Uterus (tissue), 4 donors: Measurements from ENCODE around the gene TSTD2. TPM values are rescaled to one million over a fixed set of nuclear protein-coding genes. Genes with fewer than 3 reads are reported as not detected.

ENCODE experiments used
- DNase-seq, 2 donors: peaks; one replicate each; pipeline ENCODE4 v3.0.0-alpha.2; 2019 to 2020
- H3K27ac ChIP-seq, 2 donors: fragments of 200-600 bp; sonication (generic); 1 replicate in 1 of 2; 2 replicates in 1 of 2; pipeline ENCODE4 v1.5.1; 2016 to 2018
- H3K27me3 ChIP-seq, 2 donors: fragments of 200-600 bp; sonication (generic); one replicate each; pipeline ENCODE4 v1.5.1; 2018 to 2019; ENCODE audit warnings: control low read depth in 1 of 2
- H3K36me3 ChIP-seq, 2 donors: fragments of 200-600 bp; sonication (generic); one replicate each; pipeline ENCODE4 v1.5.1; 2019; ENCODE audit warnings: control low read depth in 1 of 2
- H3K4me1 ChIP-seq, 2 donors: fragments of 200-600 bp; sonication (generic); one replicate each; pipeline ENCODE4 v1.5.1; 2018 to 2019; ENCODE audit warnings: control low read depth in 1 of 2
- H3K4me3 ChIP-seq, 2 donors: fragments of 200-600 bp; sonication (generic); 1 replicate in 1 of 2; 2 replicates in 1 of 2; pipeline ENCODE4 v1.5.1; 2018 to 2019; ENCODE audit warnings: mild to moderate bottlenecking in 1 of 2
- H3K9me3 ChIP-seq, 2 donors: fragments of 200-600 bp; sonication (generic); one replicate each; pipeline ENCODE4 v1.5.1; 2019; ENCODE audit warnings: control low read depth in 1 of 2
- POLR2A ChIP-seq, 2 donors: fragments of 450-650 bp; IDR thresholded peaks; one replicate each; pipeline ENCODE4 v1.6.1; 2016; ENCODE audit warnings: antibody characterized with exemption in 2 of 2, mild to moderate bottlenecking in 1 of 2, moderate library complexity in 1 of 2
- intact Hi-C: fragments of 100-400 bp; cut with DNase I; formaldehyde crosslinking; loops from one replicate; pipeline ENCODE4 v1.15.1; 2023; ENCODE audit warnings: low total_unique reads
- total RNA-seq, 4 donors: library from RNA; depleted of rRNA in 3 of 4; stranded (reverse); fragments of >200 nt in 3 of 4; gene quantifications; one replicate each; pipeline versions ENCODE4 v1.1.0 to v1.2.4, GENCODE V29; 2014 to 2023
- TF ChIP-seq, protein P1 (sequence below), 4 experiments: fragments of 200-600 bp in 2 of 4; fragments of 450-650 bp in 2 of 4; sonication (generic) in 2 of 4; IDR thresholded peaks; one replicate each; pipeline ENCODE4 v1.5.1; 2016 to 2019; ENCODE audit warnings: antibody characterized with exemption in 4 of 4, mild to moderate bottlenecking in 2 of 4, moderate library complexity in 1 of 4
- donor health status: DM: yes; HTN: yes; CAD: no.

Gene TSTD2
- total RNA-seq, 4 donors from 2014 or later: 9.0 to 35.8 (median 28.2) TPM

DNA sequence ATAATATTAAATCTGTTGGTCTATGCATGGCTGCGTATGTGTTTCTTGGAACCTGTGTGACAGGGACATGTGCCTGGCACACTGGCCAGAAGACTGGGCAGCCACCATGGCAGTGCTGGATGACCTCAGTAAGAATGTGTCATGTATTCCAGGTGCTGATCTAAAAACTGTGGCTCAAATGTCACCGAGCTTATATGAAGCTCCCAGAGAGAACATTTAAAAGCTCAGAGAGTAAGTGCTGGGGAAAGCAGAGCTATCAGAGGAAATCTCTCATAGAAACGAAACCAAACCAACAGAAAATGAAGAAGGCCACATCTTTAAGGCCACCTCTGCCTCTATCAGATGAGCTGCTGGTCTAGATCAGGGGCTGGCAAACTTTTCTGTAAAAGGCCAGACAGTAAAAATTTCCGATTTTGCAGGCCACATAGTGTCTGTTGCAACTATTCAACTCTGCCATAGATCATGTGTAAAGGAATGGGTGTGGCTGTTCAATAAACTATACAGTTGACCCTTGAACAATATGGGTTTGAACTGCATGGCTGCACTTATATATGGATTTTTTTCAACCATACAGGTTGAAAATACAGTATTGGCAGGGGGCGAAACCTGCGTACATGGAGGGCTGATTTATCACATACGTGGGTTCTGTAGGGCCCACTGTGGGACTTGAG, 31.8 kb downstream of the TSTD2 start:
- intact Hi-C loops: no loop called here

DNA sequence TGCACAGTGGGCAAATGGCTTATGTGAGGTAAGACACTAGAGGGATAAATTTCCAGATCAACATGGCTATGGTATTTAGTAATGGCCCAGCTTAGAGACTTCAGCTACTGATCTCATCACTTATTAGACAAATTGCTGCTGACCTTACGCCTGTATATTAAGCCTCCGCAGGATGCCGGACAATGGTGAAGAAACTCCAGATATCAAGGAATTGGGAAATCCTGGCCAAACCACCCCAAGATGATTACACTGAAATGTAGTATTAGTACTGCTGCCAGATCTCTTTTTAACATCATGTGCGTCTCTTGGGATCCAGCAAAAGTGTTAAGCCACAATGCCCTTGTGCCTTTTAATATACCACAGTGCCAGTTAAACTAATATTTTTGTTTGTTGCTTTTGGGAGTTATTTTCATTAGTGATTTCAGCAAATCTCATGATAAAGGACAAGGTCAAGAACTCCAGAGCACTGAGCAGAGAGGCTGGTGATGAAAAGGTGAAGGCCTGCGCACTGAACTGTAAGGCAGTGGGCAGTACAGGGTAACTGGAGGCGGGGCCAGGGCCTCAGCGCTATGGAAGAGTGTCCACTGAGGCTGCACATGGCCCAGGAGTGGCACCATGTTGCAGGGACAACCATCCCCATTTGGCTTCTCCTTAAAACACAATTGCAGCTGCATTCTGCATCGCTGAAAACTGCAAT, 32.5 kb downstream of the TSTD2 start:
- no peaks in the 10 kb centered on the region for H3K36me3 ChIP-seq
- H3K4me3 ChIP-seq: no peak overlapping the region
- no peak overlapping the region for H3K27ac ChIP-seq
- intact Hi-C loops: no loop called here
- DNase-seq: no peak
- H3K27me3 ChIP-seq: no peaks in the 10 kb centered on the region
- TF ChIP-seq, protein P1, sequence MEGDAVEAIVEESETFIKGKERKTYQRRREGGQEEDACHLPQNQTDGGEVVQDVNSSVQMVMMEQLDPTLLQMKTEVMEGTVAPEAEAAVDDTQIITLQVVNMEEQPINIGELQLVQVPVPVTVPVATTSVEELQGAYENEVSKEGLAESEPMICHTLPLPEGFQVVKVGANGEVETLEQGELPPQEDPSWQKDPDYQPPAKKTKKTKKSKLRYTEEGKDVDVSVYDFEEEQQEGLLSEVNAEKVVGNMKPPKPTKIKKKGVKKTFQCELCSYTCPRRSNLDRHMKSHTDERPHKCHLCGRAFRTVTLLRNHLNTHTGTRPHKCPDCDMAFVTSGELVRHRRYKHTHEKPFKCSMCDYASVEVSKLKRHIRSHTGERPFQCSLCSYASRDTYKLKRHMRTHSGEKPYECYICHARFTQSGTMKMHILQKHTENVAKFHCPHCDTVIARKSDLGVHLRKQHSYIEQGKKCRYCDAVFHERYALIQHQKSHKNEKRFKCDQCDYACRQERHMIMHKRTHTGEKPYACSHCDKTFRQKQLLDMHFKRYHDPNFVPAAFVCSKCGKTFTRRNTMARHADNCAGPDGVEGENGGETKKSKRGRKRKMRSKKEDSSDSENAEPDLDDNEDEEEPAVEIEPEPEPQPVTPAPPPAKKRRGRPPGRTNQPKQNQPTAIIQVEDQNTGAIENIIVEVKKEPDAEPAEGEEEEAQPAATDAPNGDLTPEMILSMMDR (IDR thresholded peaks at IDR 0.05): no peak
- H3K9me3 ChIP-seq: no peaks in the 10 kb centered on the region
- H3K4me1 ChIP-seq: peaks cover 0 to 6% of the 10 kb centered on the region in 2 donors

More for the DNA sequence above, 31.8 kb downstream of the TSTD2 start:
- Histone ChIP-seq H3K27ac (no peak overlapping the region), H3K4me3 (no peak overlapping the region), H3K9me3 (no peaks in the 10 kb centered on the region), H3K4me1 (peaks cover 0 to 3% of the 10 kb centered on the region in 2 donors), H3K36me3 (no peaks in the 10 kb centered on the region), H3K27me3 (no peaks in the 10 kb centered on the region)
- TF ChIP-seq, protein P1 (IDR thresholded peaks at IDR 0.05): no peak
- no peak for TF ChIP-seq POLR2A (IDR thresholded peaks at IDR 0.05)
- DNase-seq: no peak

DNA sequence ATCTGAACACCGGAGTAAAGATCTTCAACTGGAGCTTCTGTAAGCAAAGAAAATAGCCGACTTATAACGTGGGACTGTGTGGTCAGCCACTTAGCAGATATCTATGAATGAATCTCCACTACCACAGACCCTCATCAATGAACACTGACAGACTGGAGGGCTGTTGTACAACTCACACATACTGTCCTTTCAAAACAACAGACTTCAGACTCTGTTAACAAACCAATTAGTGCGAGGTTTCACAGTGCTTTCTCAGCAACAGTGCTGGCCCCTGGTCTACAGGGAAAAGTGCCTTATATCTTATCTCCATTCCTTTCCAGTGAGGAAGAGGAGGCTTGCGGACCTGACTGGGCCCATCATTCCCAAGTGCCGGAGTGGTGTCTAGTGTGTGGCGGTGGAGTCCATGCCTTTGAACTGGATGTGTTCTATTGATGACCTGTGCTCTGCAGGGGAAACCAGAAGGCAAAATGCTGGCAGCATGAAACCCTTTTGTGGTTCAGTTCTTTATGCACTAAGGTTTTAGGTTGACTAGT, 33.8 kb downstream of the TSTD2 start:
- no peak overlapping the region for H3K4me3 ChIP-seq
- no peak for DNase-seq
- no peaks in the 10 kb centered on the region for H3K36me3 ChIP-seq
- H3K9me3 ChIP-seq: no peaks in the 10 kb centered on the region
- intact Hi-C loops: no loop called here
- peaks cover 0 to 6% of the 10 kb centered on the region in 2 donors for H3K4me1 ChIP-seq
- H3K27ac ChIP-seq: peak overlapping the region; percentile 46 to 58
- H3K27me3 ChIP-seq: no peaks in the 10 kb centered on the region
- TF ChIP-seq POLR2A (IDR thresholded peaks at IDR 0.05): no peak

DNA sequence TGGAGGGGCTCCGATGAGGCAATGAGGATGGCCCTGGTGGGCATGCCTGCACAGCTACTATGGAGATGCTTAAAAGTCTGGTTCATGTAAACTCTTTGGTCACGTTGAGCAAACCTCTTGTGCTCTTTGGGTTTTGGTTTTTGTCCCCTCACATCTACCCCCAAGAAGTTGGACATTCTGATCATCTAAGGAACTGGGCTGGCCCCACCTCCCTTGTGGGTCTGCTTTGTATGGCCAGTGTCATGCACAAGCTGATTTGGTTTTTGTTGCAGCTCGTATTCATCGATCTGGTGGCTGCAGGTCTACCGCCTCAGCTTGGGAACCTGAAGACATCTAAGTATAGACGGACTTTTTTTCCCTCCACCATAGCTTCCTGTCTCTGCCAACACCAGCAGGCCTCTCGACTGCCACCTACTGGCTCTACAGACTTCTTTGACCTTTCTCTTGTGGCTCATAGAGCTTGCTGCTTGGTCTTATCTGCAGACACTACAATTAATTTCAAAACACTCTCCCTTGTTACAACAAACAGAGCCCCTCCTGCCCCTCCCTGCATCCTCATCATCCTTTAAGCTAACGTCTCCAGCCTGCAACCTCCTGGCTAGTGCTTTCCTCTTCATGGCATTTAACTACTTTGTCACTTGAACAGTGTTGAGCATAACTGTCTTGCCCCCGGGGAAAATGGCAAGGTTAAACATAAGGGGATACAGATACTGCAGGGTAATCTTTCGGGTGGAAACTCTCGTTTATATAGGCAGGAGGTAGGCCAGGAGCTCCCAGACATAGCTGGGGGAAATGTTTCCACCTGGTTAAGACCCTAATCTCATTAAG, 34.5 kb downstream of the TSTD2 start:
- H3K9me3 ChIP-seq: no peaks in the 10 kb centered on the region
- H3K4me3 ChIP-seq: no peak overlapping the region
- peaks cover 0 to 6% of the 10 kb centered on the region in 2 donors for H3K4me1 ChIP-seq
- peak; percentile 69 to 87 for DNase-seq
- H3K27me3 ChIP-seq: no peaks in the 10 kb centered on the region
- H3K36me3 ChIP-seq: no peaks in the 10 kb centered on the region
- no peak for TF ChIP-seq POLR2A (IDR thresholded peaks at IDR 0.05)
- TF ChIP-seq, protein P1 (IDR thresholded peaks at IDR 0.05): peak; percentile 79 to 86 (median 80)
- H3K27ac ChIP-seq: peak overlapping the region; percentile 46 to 58
- intact Hi-C loops: no loop called here

DNA sequence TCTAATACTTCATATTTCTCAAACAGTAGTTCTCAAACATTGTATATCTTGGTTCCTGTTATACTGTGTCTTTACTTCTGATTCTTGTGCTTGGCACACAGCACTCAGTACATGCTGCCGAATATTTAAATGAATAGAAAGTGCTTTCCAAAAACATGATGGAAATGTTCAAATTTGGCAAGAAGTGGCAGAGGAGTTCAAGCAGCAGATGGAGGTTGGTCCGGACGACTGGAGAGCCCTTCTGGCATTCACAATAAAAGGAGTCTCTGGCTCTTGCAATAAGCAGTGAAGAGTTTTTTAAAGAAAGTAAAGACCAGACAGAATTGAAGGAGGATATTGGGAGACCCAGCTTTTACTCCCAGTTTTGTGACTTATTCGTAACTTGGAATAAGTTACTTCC, 36.3 kb downstream of the TSTD2 start:
- no peak for DNase-seq
- no peak overlapping the region for H3K4me3 ChIP-seq
- intact Hi-C loops: no loop called here
- no peaks in the 10 kb centered on the region for H3K9me3 ChIP-seq
- H3K36me3 ChIP-seq: no peaks in the 10 kb centered on the region
- H3K27me3 ChIP-seq: no peaks in the 10 kb centered on the region
- H3K4me1 ChIP-seq: peaks cover 0 to 6% of the 10 kb centered on the region in 2 donors
- TF ChIP-seq, protein P1 (IDR thresholded peaks at IDR 0.05): no peak
- no peak for TF ChIP-seq POLR2A (IDR thresholded peaks at IDR 0.05)
- H3K27ac ChIP-seq: peak overlapping the region; percentile 52 to 81
